ENCODE measurements around the gene CACNA2D2.

Gene CACNA2D2

DNA sequence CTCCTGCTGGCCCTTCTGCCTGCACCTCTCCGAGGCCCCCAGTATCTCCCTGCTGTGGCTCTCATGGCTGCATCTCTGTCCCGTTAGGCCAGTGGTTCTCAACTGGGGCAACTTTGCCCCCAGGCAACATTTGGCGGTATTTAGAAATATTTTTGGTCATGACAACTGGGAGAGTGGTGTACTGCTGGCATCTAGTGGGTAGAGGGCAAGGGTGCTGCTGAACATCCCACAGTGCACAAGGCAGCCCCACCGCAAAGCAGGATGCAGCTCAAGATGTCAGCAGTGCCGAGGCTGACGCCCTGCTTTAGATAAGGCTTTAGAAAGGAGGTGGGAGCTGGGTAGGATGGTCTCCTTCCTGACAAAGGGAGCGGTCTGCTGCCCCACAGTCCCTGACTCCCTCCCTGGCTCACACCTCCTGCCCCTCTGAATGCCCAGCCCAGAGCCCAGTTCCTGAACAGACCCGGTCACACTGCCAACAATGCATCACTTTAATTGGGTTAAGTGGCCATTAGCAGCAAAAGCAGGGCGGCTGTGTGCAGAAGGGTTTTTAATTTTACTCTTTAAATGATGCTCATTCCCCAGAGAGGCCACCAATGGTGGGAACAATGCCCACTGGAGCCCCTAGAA, 75.3 kb downstream of the CACNA2D2 start:
- no peaks in the 10 kb centered on the region for H3K4me1 ChIP-seq (ENCODE audit: insufficient read depth, low read length)
- H3K4me3 ChIP-seq (ENCODE audit: low read depth in 1 of 2, low read length in 2 of 2) = no peak overlapping the region
- no peak for ATAC-seq (ENCODE audit: insufficient read depth, low read depth)
- peaks cover 4% of the 10 kb centered on the region for H3K27me3 ChIP-seq (ENCODE audit: insufficient read depth, low read length, poor library complexity)
- H4K20me1 ChIP-seq (ENCODE audit: insufficient read depth, low read length) = no peaks in the 10 kb centered on the region
- no peaks in the 10 kb centered on the region for H3K79me2 ChIP-seq (ENCODE audit: insufficient read depth, low read length)
- no peak overlapping the region for H3K4me2 ChIP-seq (ENCODE audit: insufficient read depth, low read length)
- no peaks in the 10 kb centered on the region for H3K9me3 ChIP-seq (ENCODE audit: insufficient read depth, low read length, severe bottlenecking)
- TF ChIP-seq, protein P1, sequence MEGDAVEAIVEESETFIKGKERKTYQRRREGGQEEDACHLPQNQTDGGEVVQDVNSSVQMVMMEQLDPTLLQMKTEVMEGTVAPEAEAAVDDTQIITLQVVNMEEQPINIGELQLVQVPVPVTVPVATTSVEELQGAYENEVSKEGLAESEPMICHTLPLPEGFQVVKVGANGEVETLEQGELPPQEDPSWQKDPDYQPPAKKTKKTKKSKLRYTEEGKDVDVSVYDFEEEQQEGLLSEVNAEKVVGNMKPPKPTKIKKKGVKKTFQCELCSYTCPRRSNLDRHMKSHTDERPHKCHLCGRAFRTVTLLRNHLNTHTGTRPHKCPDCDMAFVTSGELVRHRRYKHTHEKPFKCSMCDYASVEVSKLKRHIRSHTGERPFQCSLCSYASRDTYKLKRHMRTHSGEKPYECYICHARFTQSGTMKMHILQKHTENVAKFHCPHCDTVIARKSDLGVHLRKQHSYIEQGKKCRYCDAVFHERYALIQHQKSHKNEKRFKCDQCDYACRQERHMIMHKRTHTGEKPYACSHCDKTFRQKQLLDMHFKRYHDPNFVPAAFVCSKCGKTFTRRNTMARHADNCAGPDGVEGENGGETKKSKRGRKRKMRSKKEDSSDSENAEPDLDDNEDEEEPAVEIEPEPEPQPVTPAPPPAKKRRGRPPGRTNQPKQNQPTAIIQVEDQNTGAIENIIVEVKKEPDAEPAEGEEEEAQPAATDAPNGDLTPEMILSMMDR (IDR thresholded peaks at IDR 0.05; ENCODE audit: borderline replicate concordance, extremely low read depth, low read length, poor library complexity, severe bottlenecking) = no peak
- no peak for TF ChIP-seq EZH2 (IDR thresholded peaks at IDR 0.05; ENCODE audit: borderline replicate concordance, low read depth, low read length, severe bottlenecking)
- no peak for DNase-seq
- H3K36me3 ChIP-seq (ENCODE audit: insufficient read depth, low read length) = no peaks in the 10 kb centered on the region
- no peak overlapping the region for H3K9ac ChIP-seq (ENCODE audit: low read depth, low read length)
- no peak overlapping the region for H3K27ac ChIP-seq (ENCODE audit: low read length)
- no peak overlapping the region for H2AFZ ChIP-seq (ENCODE audit: low read depth, low read length)

DNA sequence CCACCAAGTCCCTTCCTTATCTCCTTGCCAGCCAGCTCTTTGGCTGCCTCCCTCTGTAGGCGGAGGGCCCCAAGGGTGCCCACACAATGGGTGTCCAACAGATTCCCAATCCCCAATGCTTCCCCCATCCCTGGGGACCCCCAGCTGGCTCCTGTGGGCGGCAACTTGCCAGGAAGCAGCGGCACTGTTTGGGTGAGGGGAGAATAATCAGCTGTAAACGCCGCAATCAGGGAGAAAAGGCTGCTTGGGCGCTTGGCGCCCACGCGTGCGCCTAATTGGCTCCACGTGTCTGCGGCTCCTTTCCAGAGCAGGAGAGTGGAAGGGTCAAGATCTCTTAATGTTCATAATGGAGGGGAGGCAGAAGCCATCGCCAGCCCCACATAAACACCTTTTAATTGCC, 76.2 kb downstream of the CACNA2D2 start:
- Histone ChIP-seq H3K4me1 (ENCODE audit: insufficient read depth, low read length) (no peaks in the 10 kb centered on the region), H3K27ac (ENCODE audit: low read length) (no peak overlapping the region), H2AFZ (ENCODE audit: low read depth, low read length) (no peak overlapping the region), H3K36me3 (ENCODE audit: insufficient read depth, low read length) (no peaks in the 10 kb centered on the region), H3K4me3 (ENCODE audit: low read depth in 1 of 2, low read length in 2 of 2) (no peak overlapping the region), H3K27me3 (ENCODE audit: insufficient read depth, low read length, poor library complexity) (peaks cover 4% of the 10 kb centered on the region), H3K9me3 (ENCODE audit: insufficient read depth, low read length, severe bottlenecking) (no peaks in the 10 kb centered on the region), H3K79me2 (ENCODE audit: insufficient read depth, low read length) (no peaks in the 10 kb centered on the region), H4K20me1 (ENCODE audit: insufficient read depth, low read length) (no peaks in the 10 kb centered on the region), H3K4me2 (ENCODE audit: insufficient read depth, low read length) (no peak overlapping the region), H3K9ac (ENCODE audit: low read depth, low read length) (no peak overlapping the region)
- no peak for DNase-seq
- TF ChIP-seq, protein P1 (IDR thresholded peaks at IDR 0.05; ENCODE audit: borderline replicate concordance, extremely low read depth, low read length, poor library complexity, severe bottlenecking) = no peak
- TF ChIP-seq EZH2 (IDR thresholded peaks at IDR 0.05; ENCODE audit: borderline replicate concordance, low read depth, low read length, severe bottlenecking) = no peak
- no peak for ATAC-seq (ENCODE audit: insufficient read depth, low read depth)

DNA sequence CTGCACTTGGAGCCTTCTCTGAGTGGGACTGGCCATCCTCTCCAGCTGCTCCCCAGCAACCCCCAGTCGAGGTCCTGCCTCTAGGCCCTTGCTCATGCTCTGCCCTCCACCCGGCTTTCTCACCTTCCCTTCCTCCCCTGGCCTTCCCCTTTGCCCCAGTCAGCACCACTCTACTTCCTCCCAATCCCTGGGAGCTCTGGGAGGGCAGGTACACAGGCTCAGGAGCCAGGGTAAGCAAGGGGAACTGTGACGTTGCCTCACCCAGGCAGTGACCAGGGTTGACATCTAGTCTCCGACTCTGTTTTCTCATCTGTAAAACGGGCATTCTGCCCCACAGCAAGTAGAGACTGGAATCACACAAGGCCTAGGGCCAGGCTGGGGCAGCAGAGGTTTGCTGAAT, 77.5 kb downstream of the CACNA2D2 start:
- Histone ChIP-seq H3K4me2 (ENCODE audit: insufficient read depth, low read length) (no peak overlapping the region), H3K9me3 (ENCODE audit: insufficient read depth, low read length, severe bottlenecking) (no peaks in the 10 kb centered on the region), H3K4me1 (ENCODE audit: insufficient read depth, low read length) (no peaks in the 10 kb centered on the region), H2AFZ (ENCODE audit: low read depth, low read length) (no peak overlapping the region), H3K36me3 (ENCODE audit: insufficient read depth, low read length) (no peaks in the 10 kb centered on the region), H3K79me2 (ENCODE audit: insufficient read depth, low read length) (no peaks in the 10 kb centered on the region), H3K27me3 (ENCODE audit: insufficient read depth, low read length, poor library complexity) (peaks cover 4% of the 10 kb centered on the region), H3K27ac (ENCODE audit: low read length) (no peak overlapping the region), H3K4me3 (ENCODE audit: low read depth in 1 of 2, low read length in 2 of 2) (no peak overlapping the region), H4K20me1 (ENCODE audit: insufficient read depth, low read length) (no peaks in the 10 kb centered on the region), H3K9ac (ENCODE audit: low read depth, low read length) (no peak overlapping the region)
- no peak for ATAC-seq (ENCODE audit: insufficient read depth, low read depth)
- no peak for DNase-seq
- TF ChIP-seq, protein P1 (IDR thresholded peaks at IDR 0.05; ENCODE audit: borderline replicate concordance, extremely low read depth, low read length, poor library complexity, severe bottlenecking) = no peak
- no peak for TF ChIP-seq EZH2 (IDR thresholded peaks at IDR 0.05; ENCODE audit: borderline replicate concordance, low read depth, low read length, severe bottlenecking)

All from DND-41 (cell line).